ENCODE results near the gene CAP2. TPM values are rescaled to one million over a fixed set of nuclear protein-coding genes. Genes with fewer than 3 reads are reported as not detected.

The CAP2 gene
- total RNA-seq, 1 donor from 2014 or later = 55.3 TPM

- no peaks in the 10 kb centered on the region for H3K27me3 Mint-ChIP-seq (ENCODE audit: low read depth, unreplicated experiment)
- FAIRE-seq = no peak
- peak within 1 kb of the TSS; percentile 69 for H3K27ac ChIP-seq (ENCODE audit: low read depth, low read length)
These were observed 206.6 kb downstream of the CAP2 start, which contains the start of gene FAM8A1 for GRCh38 chr6:17599877-17600526. Gene FAM8A1, plus strand, starts transcription at chr6:17600302. Its CDS starts 108 bp downstream, at chr6:17600410.

GRCh38 chr6:17600527-17601385 is 207.4 kb downstream of the CAP2 start:
- DNase-seq (ENCODE audit: low read depth) = no peak
- peak overlapping the region; percentile 95 for H3K4me2 ChIP-seq (ENCODE audit: low read length)
- Mint-ChIP-seq H3K4me1 (ENCODE audit: low read depth, unreplicated experiment) (no peaks in the 10 kb centered on the region), H3K36me3 (ENCODE audit: low read depth, unreplicated experiment) (no peaks in the 10 kb centered on the region), H3K9me3 (ENCODE audit: unreplicated experiment) (no peaks in the 10 kb centered on the region), H3K4me3 (ENCODE audit: unreplicated experiment) (peak overlapping the region; percentile 84), H3K27ac (ENCODE audit: unreplicated experiment) (peak overlapping the region; percentile 30), H3K27me3 (ENCODE audit: low read depth, unreplicated experiment) (no peaks in the 10 kb centered on the region)
- no peaks in the 10 kb centered on the region for H3K27me3 ChIP-seq (ENCODE audit: insufficient read depth, low read length)
- H2AFZ ChIP-seq (ENCODE audit: low read depth, low read length) = peak overlapping the region; percentile 98
- peak overlapping the region; percentile 69 for H3K27ac ChIP-seq (ENCODE audit: low read depth, low read length)
- peak overlapping the region; percentile 76 for H3K4me3 ChIP-seq (ENCODE audit: insufficient read depth, low read depth, low read length)
- H3K9me3 ChIP-seq (ENCODE audit: insufficient read depth, low read depth, low read length) = no peaks in the 10 kb centered on the region
- H3K9ac ChIP-seq (ENCODE audit: low read length) = peak overlapping the region; percentile 79
- peaks cover 7% of the 10 kb centered on the region for H3K4me1 ChIP-seq (ENCODE audit: insufficient read depth, low read length)
- H3K79me2 ChIP-seq (ENCODE audit: insufficient read depth, low read length) = peaks cover 16% of the 10 kb centered on the region
- no peak for FAIRE-seq
- peaks cover 3% of the 10 kb centered on the region for H4K20me1 ChIP-seq (ENCODE audit: insufficient read depth, low read length)
- no peaks in the 10 kb centered on the region for H3K36me3 ChIP-seq (ENCODE audit: insufficient read depth, low read length)
- TF ChIP-seq EZH2 (IDR thresholded peaks at IDR 0.05; ENCODE audit: insufficient read depth, low read length) (no peak), CTCF (IDR thresholded peaks at IDR 0.05; ENCODE audit: insufficient read depth, low read depth, low read length) (no peak)

More at GRCh38 chr6:17599877-17600526, 206.6 kb downstream of the CAP2 start, which contains the start of gene FAM8A1:
- no peaks in the 10 kb centered on the region for H3K9me3 ChIP-seq (ENCODE audit: insufficient read depth, low read depth, low read length)
- peak within 1 kb of the TSS; percentile 79 for H3K9ac ChIP-seq (ENCODE audit: low read length)
- H3K4me1 Mint-ChIP-seq (ENCODE audit: low read depth, unreplicated experiment) = no peaks in the 10 kb centered on the region
- H3K36me3 ChIP-seq (ENCODE audit: insufficient read depth, low read length) = no peaks in the 10 kb centered on the region
- H3K27me3 ChIP-seq (ENCODE audit: insufficient read depth, low read length) = no peaks in the 10 kb centered on the region
- DNase-seq (ENCODE audit: low read depth) = peak; percentile 71
- H3K4me3 ChIP-seq (ENCODE audit: insufficient read depth, low read depth, low read length) = peak within 1 kb of the TSS; percentile 76
- H3K27ac Mint-ChIP-seq (ENCODE audit: unreplicated experiment) = peak within 1 kb of the TSS; percentile 75
- H3K4me1 ChIP-seq (ENCODE audit: insufficient read depth, low read length) = peaks cover 7% of the 10 kb centered on the region
- H3K4me2 ChIP-seq (ENCODE audit: low read length) = peak within 1 kb of the TSS; percentile 95
- TF ChIP-seq CTCF (IDR thresholded peaks at IDR 0.05; ENCODE audit: insufficient read depth, low read depth, low read length) (no peak), EZH2 (IDR thresholded peaks at IDR 0.05; ENCODE audit: insufficient read depth, low read length) (no peak)
- peaks cover 16% of the 10 kb centered on the region for H3K79me2 ChIP-seq (ENCODE audit: insufficient read depth, low read length)
- H4K20me1 ChIP-seq (ENCODE audit: insufficient read depth, low read length) = peaks cover 3% of the 10 kb centered on the region
- H3K9me3 Mint-ChIP-seq (ENCODE audit: unreplicated experiment) = no peaks in the 10 kb centered on the region
- H2AFZ ChIP-seq (ENCODE audit: low read depth, low read length) = peak within 1 kb of the TSS; percentile 98
- no peaks in the 10 kb centered on the region for H3K36me3 Mint-ChIP-seq (ENCODE audit: low read depth, unreplicated experiment)
- peak within 1 kb of the TSS; percentile 84 for H3K4me3 Mint-ChIP-seq (ENCODE audit: unreplicated experiment)
